HFF-Myc (cell line): Measurements from ENCODE around the gene HLA-DPA1.

Source experiments
- DNase-seq: peaks from one replicate; pipeline ENCODE4 v3.0.0-alpha.2; 2011; ENCODE audit warnings: low read depth; ENCODE audit errors: extremely low read depth
- H3K4me3 ChIP-seq: replicated peaks from 2 replicates; pipeline ENCODE4 v1.5.1; 2011; ENCODE audit warnings: low read depth, mild to moderate bottlenecking, control low read depth, low read length
- CTCF ChIP-seq: IDR thresholded peaks from 2 replicates; pipeline ENCODE4 v1.5.1; 2012; ENCODE audit warnings: mild to moderate bottlenecking, low read depth, low read length, control low read depth; ENCODE audit errors: missing control alignments

Gene HLA-DPA1

GRCh38 chr6:33076406-33076934 is 3.0 kb upstream of the HLA-DPA1 start:
- TF ChIP-seq CTCF, result no peak
- no peak for DNase-seq
- H3K4me3 ChIP-seq, result no peak overlapping the region

GRCh38 chr6:33075568-33076405 is 2.3 kb upstream of the HLA-DPA1 start, which contains the start of gene HLA-DPB1:
Gene HLA-DPB1, plus strand, starts transcription at chr6:33075990. Its CDS starts 52 bp downstream, at chr6:33076042.
- no peak within 1 kb of the TSS for H3K4me3 ChIP-seq
- no peak for TF ChIP-seq CTCF
- no peak for DNase-seq

GRCh38 chr6:33075208-33075567 is 1.7 kb upstream of the HLA-DPA1 start:
- H3K4me3 ChIP-seq, result no peak overlapping the region
- no peak for TF ChIP-seq CTCF
- DNase-seq, result no peak

GRCh38 chr6:33072508-33073100 is 845 bp downstream of the HLA-DPA1 start:
- DNase-seq, result no peak
- no peak overlapping the region for H3K4me3 ChIP-seq
- no peak for TF ChIP-seq CTCF

DNA sequence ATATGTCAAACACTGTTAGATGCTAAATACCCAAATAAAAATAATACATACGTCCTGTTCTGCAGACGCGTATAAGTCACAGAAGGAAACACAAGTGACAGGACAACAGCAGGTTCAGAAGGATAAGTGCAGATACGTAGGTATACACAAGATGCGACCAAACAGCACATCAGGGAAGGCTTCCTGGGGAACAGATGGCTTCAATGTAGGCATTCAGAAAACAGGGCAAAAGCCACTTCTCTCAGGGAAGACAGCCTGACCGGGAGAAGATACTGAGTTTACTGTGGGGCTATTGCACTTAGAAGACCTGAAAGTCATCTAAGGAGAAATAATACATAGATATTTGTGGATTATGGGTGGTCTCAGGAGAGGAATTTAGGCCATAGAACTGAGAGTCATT is 1.9 kb downstream of the HLA-DPA1 start:
- H3K4me3 ChIP-seq, result no peak overlapping the region
- DNase-seq, result no peak
- TF ChIP-seq CTCF, result no peak

- no peak for TF ChIP-seq CTCF
- H3K4me3 ChIP-seq, result no peak overlapping the region
- no peak for DNase-seq
Observed at GRCh38 chr6:33070909-33071308, 2.5 kb downstream of the HLA-DPA1 start.
